ENCODE measurements around the gene PILRA.

PILRA gene

DNA sequence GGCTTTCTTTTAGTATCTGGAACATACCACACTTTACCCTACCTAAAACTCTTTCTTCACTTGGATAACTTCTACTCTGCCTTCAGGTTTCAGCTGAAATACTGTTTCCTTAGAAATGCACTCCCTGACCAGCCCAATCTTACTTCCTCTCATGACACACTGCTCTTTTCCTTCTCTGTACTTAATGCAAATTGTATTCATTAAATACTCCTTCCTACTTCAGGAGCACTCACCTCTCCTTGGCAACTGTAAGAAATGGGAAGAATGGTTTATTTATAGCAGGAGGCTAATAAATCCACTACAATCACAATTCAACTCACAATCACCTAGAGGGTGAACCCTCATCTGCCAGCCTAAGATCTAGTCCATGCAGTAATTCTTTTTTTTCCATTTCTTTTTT lies 40.1 kb downstream of the PILRA start:
- Histone ChIP-seq H3K4ac (ENCODE audit: low read length) (no peak overlapping the region), H3K18ac (ENCODE audit: low read length) (no peak overlapping the region), H3K36me3 (replicated peaks in 1 of 2; ENCODE audit: control insufficient read depth in 2 of 2, insufficient read depth in 2 of 2, low read length in 2 of 2) (no peaks in the 10 kb centered on the region), H3K4me1 (ENCODE audit: control insufficient read depth in 2 of 2, insufficient read depth in 1 of 2, low read depth in 1 of 2, low read length in 2 of 2) (peaks cover 0 to 4% of the 10 kb centered on the region in 2 donors), H3K4me2 (ENCODE audit: insufficient read depth, low read length, poor library complexity, severe bottlenecking) (no peak overlapping the region), H3K23ac (ENCODE audit: low read depth, low read length, poor library complexity) (no peak overlapping the region), H3K79me1 (ENCODE audit: low read depth, low read length) (no peaks in the 10 kb centered on the region), H3K4me3 (ENCODE audit: low read length in 2 of 2) (no peak overlapping the region), H2BK15ac (ENCODE audit: low read length) (no peak overlapping the region), H3K14ac (ENCODE audit: low read length) (no peak overlapping the region), H2BK5ac (ENCODE audit: low read length) (no peak overlapping the region), H2BK12ac (ENCODE audit: low read length) (no peak overlapping the region), H3K27me3 (ENCODE audit: control insufficient read depth in 3 of 3, insufficient read depth in 3 of 3, low read depth in 1 of 3, low read length in 3 of 3) (peaks cover 0 to 1% (median 0%) of the 10 kb centered on the region in 3 experiments), H3K27ac (replicated peaks; ENCODE audit: low read length) (no peak overlapping the region), H4K91ac (ENCODE audit: low read depth, low read length, poor library complexity) (no peak overlapping the region), H2AK5ac (ENCODE audit: low read depth, low read length) (no peak overlapping the region), H3K9me3 (replicated peaks in 1 of 2; ENCODE audit: control insufficient read depth in 2 of 2, insufficient read depth in 1 of 2, low read depth in 1 of 2, low read length in 2 of 2) (no peaks in the 10 kb centered on the region), H3K9ac (ENCODE audit: low read depth, low read length, poor library complexity) (no peak overlapping the region), H2AFZ (ENCODE audit: low read length) (peak overlapping the region; percentile 24), H2BK120ac (ENCODE audit: low read depth, low read length) (no peak overlapping the region), H4K8ac (ENCODE audit: low read depth, low read length) (no peak overlapping the region)
- DNase-seq (ENCODE audit: low spot score) = no peak

DNA sequence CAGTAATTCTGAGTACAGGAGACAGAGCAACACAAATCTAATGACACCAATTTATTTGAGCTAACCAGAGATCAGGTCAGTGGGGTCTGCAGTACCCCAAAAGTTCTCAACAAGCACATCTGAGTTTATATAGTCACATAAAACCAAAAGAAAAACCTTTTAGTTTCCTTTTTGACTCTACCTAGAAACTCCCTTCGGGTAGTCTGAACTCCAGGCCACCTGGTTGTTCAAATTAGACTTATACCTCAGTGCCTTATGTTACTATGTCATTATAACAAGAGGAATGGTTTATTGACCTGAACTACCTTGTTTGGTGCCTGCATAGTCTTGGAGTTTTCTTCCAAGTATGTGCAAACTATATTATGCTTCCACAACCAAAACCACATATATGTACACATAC lies 40.6 kb downstream of the PILRA start:
- no CpG with 5 or more reads among the region's 1 CpG for WGBS, 2 donors (ENCODE audit: extremely low coverage in 2 of 2, insufficient read length in 2 of 2, insufficient replicate concordance in 1 of 2)

DNA sequence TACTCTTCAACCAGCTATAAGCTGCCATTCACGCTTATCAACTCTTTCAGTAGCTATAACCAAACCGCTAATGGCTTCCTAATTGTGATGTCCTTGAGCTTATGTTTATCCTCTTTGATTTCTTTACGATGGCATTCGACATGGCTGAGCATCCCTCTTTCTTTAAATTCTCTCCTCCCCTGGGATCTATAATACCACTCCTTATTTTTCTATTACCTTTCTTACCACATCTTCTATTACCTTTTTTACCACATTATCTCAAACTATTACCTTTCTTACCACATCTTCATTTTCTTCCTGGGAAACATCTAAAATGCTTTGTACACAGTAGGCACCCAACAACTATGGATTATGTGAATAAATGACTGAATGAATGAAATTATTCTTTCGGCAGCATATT lies 42.2 kb downstream of the PILRA start:
- H3K23ac ChIP-seq (ENCODE audit: low read depth, low read length, poor library complexity) = no peak overlapping the region
- H3K14ac ChIP-seq (ENCODE audit: low read length) = no peak overlapping the region
- no peak overlapping the region for H3K4ac ChIP-seq (ENCODE audit: low read length)
- H3K18ac ChIP-seq (ENCODE audit: low read length) = no peak overlapping the region
- no peak overlapping the region for H2BK5ac ChIP-seq (ENCODE audit: low read length)
- H4K91ac ChIP-seq (ENCODE audit: low read depth, low read length, poor library complexity) = no peak overlapping the region
- H3K79me1 ChIP-seq (ENCODE audit: low read depth, low read length) = no peaks in the 10 kb centered on the region
- H3K9me3 ChIP-seq (replicated peaks in 1 of 2; ENCODE audit: control insufficient read depth in 2 of 2, insufficient read depth in 1 of 2, low read depth in 1 of 2, low read length in 2 of 2) = no peaks in the 10 kb centered on the region
- H2AFZ ChIP-seq (ENCODE audit: low read length) = no peak overlapping the region
- no peaks in the 10 kb centered on the region for H3K36me3 ChIP-seq (replicated peaks in 1 of 2; ENCODE audit: control insufficient read depth in 2 of 2, insufficient read depth in 2 of 2, low read length in 2 of 2)
- no peak overlapping the region for H2BK15ac ChIP-seq (ENCODE audit: low read length)
- H2BK120ac ChIP-seq (ENCODE audit: low read depth, low read length) = no peak overlapping the region
- H3K4me3 ChIP-seq (ENCODE audit: low read length in 2 of 2) = no peak overlapping the region
- H4K8ac ChIP-seq (ENCODE audit: low read depth, low read length) = no peak overlapping the region
- no peak overlapping the region for H3K4me2 ChIP-seq (ENCODE audit: insufficient read depth, low read length, poor library complexity, severe bottlenecking)
- no CpG with 5 or more reads among the region's 5 CpGs for WGBS, 2 donors (ENCODE audit: extremely low coverage in 2 of 2, insufficient read length in 2 of 2, insufficient replicate concordance in 1 of 2)
- peaks cover 0 to 4% of the 10 kb centered on the region in 2 donors for H3K4me1 ChIP-seq (ENCODE audit: control insufficient read depth in 2 of 2, insufficient read depth in 1 of 2, low read depth in 1 of 2, low read length in 2 of 2)
- H2BK12ac ChIP-seq (ENCODE audit: low read length) = no peak overlapping the region
- H3K27me3 ChIP-seq (ENCODE audit: control insufficient read depth in 3 of 3, insufficient read depth in 3 of 3, low read depth in 1 of 3, low read length in 3 of 3) = peaks cover 0 to 1% (median 0%) of the 10 kb centered on the region in 3 experiments
- H3K27ac ChIP-seq (replicated peaks; ENCODE audit: low read length) = no peak overlapping the region
- no peak overlapping the region for H2AK5ac ChIP-seq (ENCODE audit: low read depth, low read length)
- no peak for DNase-seq (ENCODE audit: low spot score)
- no peak overlapping the region for H3K9ac ChIP-seq (ENCODE audit: low read depth, low read length, poor library complexity)

More for the DNA sequence above, 40.6 kb downstream of the PILRA start:
- Histone ChIP-seq H3K27ac (replicated peaks; ENCODE audit: low read length) (no peak overlapping the region), H3K4me2 (ENCODE audit: insufficient read depth, low read length, poor library complexity, severe bottlenecking) (no peak overlapping the region), H3K4me3 (ENCODE audit: low read length in 2 of 2) (no peak overlapping the region), H2AK5ac (ENCODE audit: low read depth, low read length) (no peak overlapping the region), H2BK120ac (ENCODE audit: low read depth, low read length) (no peak overlapping the region), H3K18ac (ENCODE audit: low read length) (no peak overlapping the region), H3K27me3 (ENCODE audit: control insufficient read depth in 3 of 3, insufficient read depth in 3 of 3, low read depth in 1 of 3, low read length in 3 of 3) (peaks cover 0 to 1% (median 0%) of the 10 kb centered on the region in 3 experiments), H2BK5ac (ENCODE audit: low read length) (no peak overlapping the region), H3K79me1 (ENCODE audit: low read depth, low read length) (no peaks in the 10 kb centered on the region), H3K9me3 (replicated peaks in 1 of 2; ENCODE audit: control insufficient read depth in 2 of 2, insufficient read depth in 1 of 2, low read depth in 1 of 2, low read length in 2 of 2) (no peaks in the 10 kb centered on the region), H3K23ac (ENCODE audit: low read depth, low read length, poor library complexity) (no peak overlapping the region), H3K36me3 (replicated peaks in 1 of 2; ENCODE audit: control insufficient read depth in 2 of 2, insufficient read depth in 2 of 2, low read length in 2 of 2) (no peaks in the 10 kb centered on the region), H3K9ac (ENCODE audit: low read depth, low read length, poor library complexity) (no peak overlapping the region), H4K8ac (ENCODE audit: low read depth, low read length) (no peak overlapping the region), H2BK15ac (ENCODE audit: low read length) (no peak overlapping the region), H3K4ac (ENCODE audit: low read length) (no peak overlapping the region), H3K14ac (ENCODE audit: low read length) (no peak overlapping the region), H2BK12ac (ENCODE audit: low read length) (no peak overlapping the region), H4K91ac (ENCODE audit: low read depth, low read length, poor library complexity) (no peak overlapping the region), H2AFZ (ENCODE audit: low read length) (no peak overlapping the region), H3K4me1 (ENCODE audit: control insufficient read depth in 2 of 2, insufficient read depth in 1 of 2, low read depth in 1 of 2, low read length in 2 of 2) (peaks cover 0 to 4% of the 10 kb centered on the region in 2 donors)
- no peak for DNase-seq (ENCODE audit: low spot score)

DNA sequence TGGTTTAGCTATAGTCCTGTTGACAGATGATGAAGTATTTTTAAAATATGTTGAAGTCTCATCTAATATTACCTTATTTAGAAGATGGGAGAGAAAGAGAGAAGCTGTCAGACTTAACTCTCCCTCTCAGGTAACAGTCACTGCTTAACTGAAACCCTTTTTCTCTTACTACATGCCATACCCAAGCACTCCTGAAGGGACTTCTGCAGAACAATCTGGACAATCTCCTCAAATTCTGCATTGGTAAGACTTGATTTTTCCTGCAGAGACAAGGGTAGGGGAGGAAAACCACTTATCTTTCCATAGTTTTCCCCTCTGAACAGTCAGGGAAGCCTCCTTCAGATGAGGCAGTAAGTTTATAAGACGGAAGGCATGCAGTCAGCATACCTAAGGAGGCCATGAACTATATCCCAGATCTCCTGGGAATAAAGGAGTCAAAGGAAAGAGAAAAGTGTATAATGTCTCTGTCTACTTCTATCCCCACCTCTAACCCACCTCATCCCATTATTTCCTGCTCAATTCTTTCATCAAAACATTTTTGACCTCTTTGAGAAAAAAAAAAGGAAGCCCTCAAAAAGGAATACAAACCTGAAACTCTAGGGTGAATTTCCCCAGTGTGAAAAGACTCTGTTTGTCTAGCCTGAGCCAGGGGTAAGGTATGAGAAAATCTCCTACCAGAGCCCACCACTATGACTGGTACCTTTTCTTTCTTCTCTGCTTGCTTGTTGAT lies 45.8 kb downstream of the PILRA start:
- Histone ChIP-seq H3K4me3 (ENCODE audit: low read length in 2 of 2) (no peak overlapping the region), H3K27me3 (ENCODE audit: control insufficient read depth in 3 of 3, insufficient read depth in 3 of 3, low read depth in 1 of 3, low read length in 3 of 3) (no peaks in the 10 kb centered on the region), H2BK15ac (ENCODE audit: low read length) (no peak overlapping the region), H3K4me2 (ENCODE audit: insufficient read depth, low read length, poor library complexity, severe bottlenecking) (no peak overlapping the region), H2BK5ac (ENCODE audit: low read length) (no peak overlapping the region), H2AK5ac (ENCODE audit: low read depth, low read length) (no peak overlapping the region), H3K14ac (ENCODE audit: low read length) (no peak overlapping the region), H3K9ac (ENCODE audit: low read depth, low read length, poor library complexity) (no peak overlapping the region), H3K36me3 (replicated peaks in 1 of 2; ENCODE audit: control insufficient read depth in 2 of 2, insufficient read depth in 2 of 2, low read length in 2 of 2) (no peaks in the 10 kb centered on the region), H4K8ac (ENCODE audit: low read depth, low read length) (no peak overlapping the region), H4K91ac (ENCODE audit: low read depth, low read length, poor library complexity) (no peak overlapping the region), H3K4ac (ENCODE audit: low read length) (no peak overlapping the region), H3K23ac (ENCODE audit: low read depth, low read length, poor library complexity) (no peak overlapping the region), H3K79me1 (ENCODE audit: low read depth, low read length) (no peaks in the 10 kb centered on the region), H2BK12ac (ENCODE audit: low read length) (no peak overlapping the region), H2AFZ (ENCODE audit: low read length) (peak overlapping the region; percentile 41), H3K4me1 (ENCODE audit: control insufficient read depth in 2 of 2, insufficient read depth in 1 of 2, low read depth in 1 of 2, low read length in 2 of 2) (no peaks in the 10 kb centered on the region), H3K27ac (replicated peaks; ENCODE audit: low read length) (no peak overlapping the region), H2BK120ac (ENCODE audit: low read depth, low read length) (no peak overlapping the region), H3K18ac (ENCODE audit: low read length) (no peak overlapping the region), H3K9me3 (replicated peaks in 1 of 2; ENCODE audit: control insufficient read depth in 2 of 2, insufficient read depth in 1 of 2, low read depth in 1 of 2, low read length in 2 of 2) (no peaks in the 10 kb centered on the region)
- DNase-seq (ENCODE audit: low spot score) = no peak
- no CpG with 5 or more reads among the region's 1 CpG for WGBS, 2 donors (ENCODE audit: extremely low coverage in 2 of 2, insufficient read length in 2 of 2, insufficient replicate concordance in 1 of 2)
